ENCODE results near the gene N4BP2L2.

- TF ChIP-seq CTCF (conservative IDR thresholded peaks at IDR 0.05; ENCODE audit: low read length) = no peak
- TF ChIP-seq EZH2phosphoT487 (IDR thresholded peaks at IDR 0.05; ENCODE audit: borderline replicate concordance, low read depth, low read length) = no peak
Measured at GRCh38 chr13:32456591-32456990, 82.0 kb downstream of the N4BP2L2 start.

Measured in OCI-LY7 (cell line).